ENCODE data around the gene KCMF1. TPM values are rescaled to one million over a fixed set of nuclear protein-coding genes. Genes with fewer than 3 reads are reported as not detected.

The KCMF1 gene
- total RNA-seq, 1 donor from 2014 or later: 95.8 TPM

- peaks cover 48% of the 10 kb centered on the region for H3K4me1 Mint-ChIP-seq (ENCODE audit: low read depth)
These were observed 7.7 kb upstream of the KCMF1 start for GRCh38 chr2:84963323-84963691.

GRCh38 chr2:84963692-84964405, 7.1 kb upstream of the KCMF1 start:
- Mint-ChIP-seq H3K27ac (ENCODE audit: unreplicated experiment) (no peak overlapping the region), H3K4me1 (ENCODE audit: low read depth) (peaks cover 47% of the 10 kb centered on the region)

More at GRCh38 chr2:84963323-84963691, 7.7 kb upstream of the KCMF1 start:
- H3K4me3 Mint-ChIP-seq (ENCODE audit: unreplicated experiment): no peak overlapping the region
- DNase-seq (ENCODE audit: low spot score): no peak
- H3K27ac Mint-ChIP-seq (ENCODE audit: unreplicated experiment): peak overlapping the region; percentile 9
- H3K36me3 Mint-ChIP-seq (ENCODE audit: low read depth): peaks cover 13% of the 10 kb centered on the region
- no peaks in the 10 kb centered on the region for H3K27me3 Mint-ChIP-seq (ENCODE audit: low read depth)
- no peaks in the 10 kb centered on the region for H3K9me3 Mint-ChIP-seq (ENCODE audit: low read depth)
- no peak for TF ChIP-seq CTCF (IDR thresholded peaks at IDR 0.05)

GRCh38 chr2:84964406-84965191, 6.4 kb upstream of the KCMF1 start:
- no peak for DNase-seq (ENCODE audit: low spot score)
- H3K36me3 Mint-ChIP-seq (ENCODE audit: low read depth): peaks cover 13% of the 10 kb centered on the region
- H3K9me3 Mint-ChIP-seq (ENCODE audit: low read depth): no peaks in the 10 kb centered on the region
- no peak overlapping the region for H3K4me3 Mint-ChIP-seq (ENCODE audit: unreplicated experiment)
- H3K27ac Mint-ChIP-seq (ENCODE audit: unreplicated experiment): no peak overlapping the region
- no peak for TF ChIP-seq CTCF (IDR thresholded peaks at IDR 0.05)
- H3K4me1 Mint-ChIP-seq (ENCODE audit: low read depth): peaks cover 47% of the 10 kb centered on the region
- H3K27me3 Mint-ChIP-seq (ENCODE audit: low read depth): no peaks in the 10 kb centered on the region

More at GRCh38 chr2:84963692-84964405, 7.1 kb upstream of the KCMF1 start:
- H3K27me3 Mint-ChIP-seq (ENCODE audit: low read depth): no peaks in the 10 kb centered on the region
- no peaks in the 10 kb centered on the region for H3K9me3 Mint-ChIP-seq (ENCODE audit: low read depth)
- no peak for DNase-seq (ENCODE audit: low spot score)
- H3K4me3 Mint-ChIP-seq (ENCODE audit: unreplicated experiment): no peak overlapping the region
- H3K36me3 Mint-ChIP-seq (ENCODE audit: low read depth): peaks cover 13% of the 10 kb centered on the region
- TF ChIP-seq CTCF (IDR thresholded peaks at IDR 0.05): no peak

GRCh38 chr2:84965192-84965516, 5.8 kb upstream of the KCMF1 start:
- Mint-ChIP-seq H3K27me3 (ENCODE audit: low read depth) (no peaks in the 10 kb centered on the region), H3K4me1 (ENCODE audit: low read depth) (peaks cover 46% of the 10 kb centered on the region), H3K27ac (ENCODE audit: unreplicated experiment) (no peak overlapping the region), H3K9me3 (ENCODE audit: low read depth) (no peaks in the 10 kb centered on the region), H3K36me3 (ENCODE audit: low read depth) (peaks cover 13% of the 10 kb centered on the region), H3K4me3 (ENCODE audit: unreplicated experiment) (no peak overlapping the region)
- TF ChIP-seq CTCF (IDR thresholded peaks at IDR 0.05): no peak
- no peak for DNase-seq (ENCODE audit: low spot score)

GRCh38 chr2:84965827-84966226, 5.1 kb upstream of the KCMF1 start:
- no peak overlapping the region for H3K4me3 Mint-ChIP-seq (ENCODE audit: unreplicated experiment)
- H3K9me3 Mint-ChIP-seq (ENCODE audit: low read depth): no peaks in the 10 kb centered on the region
- H3K27me3 Mint-ChIP-seq (ENCODE audit: low read depth): no peaks in the 10 kb centered on the region
- H3K36me3 Mint-ChIP-seq (ENCODE audit: low read depth): peaks cover 13% of the 10 kb centered on the region
- no peak for TF ChIP-seq CTCF (IDR thresholded peaks at IDR 0.05)
- H3K27ac Mint-ChIP-seq (ENCODE audit: unreplicated experiment): no peak overlapping the region
- DNase-seq (ENCODE audit: low spot score): no peak
- peaks cover 40% of the 10 kb centered on the region for H3K4me1 Mint-ChIP-seq (ENCODE audit: low read depth)
